HG03565 (cell line): ENCODE measurements around the gene VPS16.

ENCODE experiments used
- ATAC-seq: cut with Tn5 transposase; IDR thresholded peaks from one replicate; pipeline ENCODE4 v1.9.1; 2021; ENCODE audit warnings: mild to moderate bottlenecking, moderate library complexity; ENCODE audit not compliant: unreplicated experiment

Gene VPS16

GRCh38 chr20:2833761-2834160 is 6.8 kb upstream of the VPS16 start:
- no peak for ATAC-seq

DNA sequence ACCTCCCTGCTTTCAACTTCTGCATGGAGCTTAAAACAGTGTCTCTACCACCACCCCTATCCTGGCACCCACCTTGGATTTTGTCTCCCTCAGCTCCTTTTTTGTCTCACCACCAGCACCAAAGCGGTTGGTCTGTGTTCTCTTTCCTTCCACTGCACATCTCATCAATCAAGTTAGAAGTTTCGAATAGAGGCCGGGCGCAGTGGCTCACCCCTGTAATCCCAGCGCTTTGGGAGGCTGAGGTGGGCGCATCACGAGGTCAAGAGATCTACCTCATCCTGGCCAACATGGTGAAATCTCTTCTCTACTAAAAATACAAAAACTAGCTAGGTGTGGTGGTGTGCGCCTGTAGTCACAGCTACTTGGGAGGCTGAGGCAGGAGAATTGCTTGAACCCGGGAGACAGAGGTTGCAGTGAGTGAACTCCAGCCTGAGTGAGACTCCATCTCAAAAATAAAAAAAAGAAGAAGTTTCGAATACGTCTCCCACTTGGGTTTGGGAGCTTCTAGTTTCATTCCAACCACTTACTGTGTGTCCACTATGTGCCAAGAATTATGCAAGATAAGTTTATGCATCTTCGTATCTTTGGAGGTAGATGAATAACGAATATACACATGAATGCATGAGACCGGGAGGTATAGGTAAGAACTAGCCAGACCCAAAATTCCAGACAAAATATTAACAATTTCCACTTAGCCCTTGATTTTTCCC is 6.0 kb upstream of the VPS16 start:
- no peak for ATAC-seq

- no peak for ATAC-seq
Observed at GRCh38 chr20:2835331-2835796, 5.2 kb upstream of the VPS16 start.

DNA sequence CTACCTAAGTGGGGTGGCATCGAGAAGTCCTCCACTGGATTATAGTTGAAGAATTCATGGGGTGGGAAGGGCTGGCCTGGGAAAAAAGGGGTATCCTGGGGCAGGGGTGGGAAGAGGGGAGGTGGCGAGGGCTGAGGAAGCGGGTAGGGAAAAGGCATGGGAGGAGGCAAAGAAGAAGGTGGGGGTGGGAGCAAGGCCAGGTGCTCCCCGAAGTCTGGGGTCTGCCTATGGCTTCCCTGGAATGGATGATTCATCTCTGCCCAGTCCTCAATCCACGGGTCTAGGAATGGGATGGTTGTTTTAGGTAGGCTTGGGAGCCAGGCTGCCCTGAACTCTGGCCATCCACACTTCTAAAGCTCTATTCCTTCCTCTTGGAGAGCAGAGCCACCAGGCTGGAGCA is 4.5 kb upstream of the VPS16 start:
- no peak for ATAC-seq

DNA sequence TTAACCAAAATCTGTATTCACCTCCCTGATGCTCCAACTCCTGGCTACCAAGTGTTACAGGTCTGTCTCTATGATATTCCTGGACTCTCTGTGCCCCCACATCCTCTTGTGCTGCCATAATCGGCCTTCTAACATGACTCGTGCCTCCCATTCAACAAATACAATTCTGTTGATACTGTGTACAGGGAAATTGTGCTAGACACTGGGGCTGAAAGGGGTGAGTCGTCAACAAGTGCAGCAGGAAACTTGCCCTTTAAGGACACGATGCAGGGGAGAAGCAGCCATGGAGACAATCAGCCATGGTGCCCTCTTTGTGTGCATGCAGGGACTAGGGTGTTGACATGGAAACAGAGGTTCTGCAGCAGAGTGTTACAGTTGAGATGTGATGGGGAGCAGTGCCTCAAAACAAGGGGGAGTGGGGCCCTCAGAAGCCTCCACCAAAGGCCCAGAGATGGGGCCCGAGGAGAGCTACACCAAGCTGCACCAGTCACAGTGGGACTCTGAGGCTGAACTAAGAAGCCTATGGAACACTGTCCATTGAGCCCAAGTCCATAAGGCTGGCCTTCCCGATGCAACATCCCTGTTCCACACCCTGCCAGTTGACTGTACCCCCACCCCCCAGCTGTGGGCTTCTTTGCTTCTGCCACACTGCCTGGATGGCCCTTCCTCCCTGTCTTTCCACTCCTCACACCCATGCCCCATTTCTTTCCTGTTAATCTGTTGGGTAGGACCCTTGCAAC is 3.2 kb upstream of the VPS16 start:
- ATAC-seq = no peak

- ATAC-seq = no peak
Observed at GRCh38 chr20:2838170-2838797, 2.3 kb upstream of the VPS16 start.

- ATAC-seq = no peak
Observed at GRCh38 chr20:2838847-2839671, 1.5 kb upstream of the VPS16 start.

DNA sequence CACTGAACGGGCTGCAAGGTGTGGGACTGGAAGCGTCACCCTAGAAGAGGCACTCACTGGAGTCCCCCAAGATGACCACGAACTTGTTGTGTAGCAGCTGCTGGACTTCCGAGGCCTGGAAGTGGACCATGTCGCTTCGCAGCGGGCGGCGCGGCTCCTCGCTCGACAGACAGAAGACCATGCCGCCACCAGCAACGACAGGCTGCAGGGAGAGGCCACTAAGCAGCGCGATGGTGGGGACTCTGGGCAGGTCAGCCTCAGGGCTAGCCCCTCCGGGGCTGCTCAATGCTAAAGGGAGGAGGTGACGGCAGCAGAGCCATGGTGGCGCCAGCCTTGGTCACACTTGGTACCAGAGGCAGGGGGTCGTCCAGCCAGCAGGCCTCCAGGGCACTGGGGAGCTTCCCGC is 810 bp upstream of the VPS16 start:
- no peak for ATAC-seq

DNA sequence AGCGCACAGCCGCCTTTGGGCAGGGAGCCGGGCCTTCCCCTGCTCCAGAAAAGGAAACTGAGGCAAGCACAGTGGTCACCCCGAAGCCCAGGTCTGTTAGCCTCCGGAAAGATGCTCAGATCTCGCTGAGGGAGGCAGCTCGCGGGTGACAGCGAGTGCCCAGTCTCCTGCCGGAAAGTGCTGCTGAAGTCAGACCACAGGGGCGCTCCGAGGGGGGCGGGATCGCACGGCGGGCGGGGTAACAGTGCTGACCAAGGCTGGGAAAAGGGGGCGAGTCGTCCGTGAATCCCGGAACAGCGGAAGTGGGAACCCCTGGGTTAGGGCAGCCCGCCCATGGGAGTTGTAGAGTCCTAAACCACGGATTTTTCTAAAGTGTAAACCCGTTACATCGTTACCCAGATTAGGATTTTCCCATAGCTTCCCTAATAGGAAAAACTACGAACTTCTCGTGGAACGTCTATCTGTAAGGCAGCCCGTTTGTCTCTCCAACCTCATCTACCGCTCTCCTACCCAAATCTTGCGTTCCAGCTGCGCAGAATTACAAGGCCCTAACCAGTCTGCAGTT is 504 bp downstream of the VPS16 start:
- ATAC-seq = peak; percentile 11

DNA sequence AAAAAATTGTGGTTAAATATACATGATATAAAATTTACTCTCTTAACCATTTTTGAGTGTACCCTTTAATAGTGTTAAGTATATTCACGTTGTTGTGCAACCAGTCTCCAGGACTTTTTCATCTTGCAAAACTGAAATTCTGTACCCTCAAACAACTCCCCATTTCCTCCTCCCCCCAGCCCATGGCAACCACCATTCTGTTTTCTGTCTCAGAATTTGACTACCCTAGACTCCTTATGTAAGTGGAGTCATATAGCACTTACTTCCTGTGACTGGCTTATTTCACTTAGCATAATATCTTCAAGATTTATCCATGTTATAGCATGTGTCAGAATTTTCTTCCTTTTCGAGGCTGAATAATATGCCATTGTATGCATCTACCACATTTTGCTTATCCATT is 5.1 kb downstream of the VPS16 start:
- no peak for ATAC-seq

DNA sequence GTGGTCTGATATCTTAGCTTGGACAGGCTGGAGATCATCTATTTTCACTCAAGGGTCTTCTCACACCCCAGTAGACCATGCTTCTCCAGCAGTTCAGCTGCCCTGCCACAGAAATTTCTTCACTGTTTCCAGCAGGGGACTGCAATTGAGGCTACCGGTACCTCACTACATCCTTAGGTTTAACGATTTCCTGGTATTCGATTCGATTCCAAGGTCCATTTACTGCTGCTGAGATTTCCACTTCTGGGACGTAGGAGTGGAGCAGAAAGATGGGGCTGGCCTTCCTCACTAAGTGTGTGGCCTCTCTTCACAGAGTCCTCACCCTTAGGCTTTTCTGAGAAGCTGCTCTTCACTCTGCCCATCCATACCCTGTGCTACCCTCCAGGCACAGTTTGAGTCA is 6.2 kb downstream of the VPS16 start:
- no peak for ATAC-seq

- no peak for ATAC-seq
Observed at GRCh38 chr20:2847802-2848201, 7.3 kb downstream of the VPS16 start.

DNA sequence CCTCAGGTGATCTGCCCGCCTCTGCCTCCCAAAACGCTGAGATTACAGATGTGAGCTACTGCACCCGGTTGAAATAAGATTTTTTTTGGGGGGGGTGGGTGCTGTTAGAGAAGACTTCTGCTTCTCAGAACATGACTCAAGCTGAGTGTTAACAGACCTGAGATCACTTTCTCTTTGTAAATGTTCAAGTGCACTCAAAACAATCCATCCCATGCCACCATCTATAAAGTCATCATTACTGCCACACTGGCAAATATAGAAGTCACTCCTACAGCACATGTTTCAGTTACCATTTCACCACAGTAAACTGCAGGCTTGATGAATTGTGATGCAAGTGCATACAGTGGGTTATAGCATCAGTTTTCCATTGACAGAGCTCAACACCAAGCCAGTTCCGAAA is 9.0 kb downstream of the VPS16 start:
- no peak for ATAC-seq

DNA sequence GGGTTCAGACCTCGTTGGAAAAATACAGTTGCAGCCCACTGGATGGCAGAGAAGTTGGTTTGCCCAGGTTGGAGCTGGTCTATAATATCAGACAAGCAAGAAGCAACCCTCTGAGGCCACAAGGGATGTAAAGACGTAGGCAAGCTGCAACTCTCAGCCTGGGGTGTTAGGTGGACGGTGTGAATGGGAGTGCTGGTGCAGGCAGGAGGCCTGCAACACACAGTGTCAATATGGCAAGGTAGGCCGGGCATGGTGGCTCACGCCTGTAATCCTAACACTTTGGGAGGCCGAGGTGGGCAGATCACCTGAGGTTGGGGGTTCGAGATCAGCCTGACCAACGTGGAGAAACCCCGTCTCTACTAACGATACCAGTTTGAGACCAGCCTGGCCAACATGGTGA is 10.5 kb downstream of the VPS16 start:
- no peak for ATAC-seq

- no peak for ATAC-seq
Observed at GRCh38 chr20:2858591-2858990, 18.0 kb downstream of the VPS16 start.

GRCh38 chr20:2859330-2860121 is 19.0 kb downstream of the VPS16 start:
- ATAC-seq = no peak

DNA sequence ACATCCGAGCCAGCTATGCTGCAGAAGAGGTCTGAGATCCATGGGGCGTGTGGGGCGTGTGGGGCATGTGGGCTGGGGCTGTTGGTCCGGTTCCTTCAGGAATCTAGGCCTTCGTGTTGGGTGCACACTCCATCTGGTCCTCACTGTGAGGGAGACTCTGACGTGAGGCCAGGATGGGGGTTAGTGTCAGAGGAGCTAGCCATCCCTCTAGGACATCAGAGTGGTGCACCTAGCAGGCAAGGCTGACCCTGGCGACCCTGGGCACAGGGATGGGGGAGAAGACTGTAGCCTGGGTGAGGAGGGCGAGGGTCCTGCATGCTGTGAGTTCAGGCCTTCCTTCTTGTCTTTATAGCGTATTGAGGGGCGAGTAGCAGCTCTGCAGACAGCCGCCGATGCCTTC is 24.1 kb downstream of the VPS16 start:
- no peak for ATAC-seq

GRCh38 chr20:2865101-2865500 is 24.6 kb downstream of the VPS16 start:
- no peak for ATAC-seq

DNA sequence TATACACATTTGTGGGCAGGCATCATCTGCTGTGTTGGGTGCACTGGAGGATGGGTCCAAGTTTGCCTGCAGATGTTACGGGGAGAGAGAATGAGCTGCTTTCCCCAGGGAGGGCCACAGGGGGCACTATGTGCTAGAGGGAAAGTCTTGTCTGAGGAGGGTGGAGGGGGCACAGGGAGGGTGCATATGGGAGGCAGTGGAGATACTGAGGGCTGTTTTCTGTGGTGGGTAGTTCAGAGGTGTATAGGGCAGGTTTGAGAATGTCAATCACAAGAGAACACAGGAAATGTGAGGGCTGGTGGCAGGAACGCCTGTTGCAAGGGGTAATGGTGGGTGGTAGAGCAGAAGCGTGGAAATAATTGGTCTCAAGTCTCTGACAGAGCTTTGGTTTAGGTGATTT is 25.1 kb downstream of the VPS16 start:
- ATAC-seq = no peak

DNA sequence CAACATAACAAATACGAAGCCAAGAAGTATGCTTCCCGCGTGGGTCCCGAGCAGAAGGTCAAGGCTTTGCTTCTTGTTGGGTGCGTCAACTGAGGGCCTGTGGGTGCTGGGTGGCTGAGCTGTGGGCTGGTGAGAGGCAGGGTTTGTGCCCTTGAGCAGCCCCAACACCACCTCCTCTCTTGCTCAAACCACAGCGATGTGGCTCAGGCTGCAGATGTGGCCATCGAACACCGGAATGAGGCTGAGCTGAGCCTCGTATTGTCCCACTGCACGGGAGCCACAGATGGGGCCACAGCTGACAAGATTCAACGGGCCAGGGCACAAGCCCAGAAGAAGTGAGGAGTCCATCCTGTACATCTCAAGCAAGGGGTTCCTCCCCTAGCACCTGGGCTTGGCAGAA is 25.7 kb downstream of the VPS16 start:
- ATAC-seq = no peak
